B cell (primary cell): ENCODE data around the gene CCR3. TPM values are rescaled to one million over a fixed set of nuclear protein-coding genes. Genes with fewer than 3 reads are reported as not detected.

Experiments
- ATAC-seq: fragments of 200-7000 bp; cut with Tn5 transposase; one replicate; pipeline ENCODE4 v1.10.0; 2021; ENCODE audit warnings: low read depth, mild to moderate bottlenecking, moderate number of reproducible peaks, moderate library complexity
- CTCF ChIA-PET: fragments of 350-600 bp; sonication (Branson Sonifier 250); formaldehyde crosslinking; loops from one replicate; lab custom pipeline; 2021; ENCODE audit warnings: antibody characterized with exemption, inconsistent platforms; lab: Charles Lee
- POLR2A ChIA-PET: fragments of 350-600 bp; sonication (Branson Sonifier 250); formaldehyde crosslinking; loops from one replicate; lab custom pipeline; 2021; ENCODE audit warnings: antibody characterized with exemption; lab: Charles Lee
- DNase-seq: peaks from one replicate; pipeline ENCODE4 v3.0.0; 2013
- H2AFZ ChIP-seq: 2 replicates; pipeline ENCODE4 v1.6.1; 2012; ENCODE audit warnings: mild to moderate bottlenecking, low read depth, low read length; ENCODE audit not compliant: insufficient read depth, poor library complexity, severe bottlenecking
- H3K27ac ChIP-seq, 2 donors: 1 replicate in 1 of 2; 2 replicates in 1 of 2; pipeline ENCODE4 v1.5.1; 2012 to 2013; ENCODE audit warnings: low read length in 2 of 2, mild to moderate bottlenecking in 2 of 2, moderate library complexity in 1 of 2
- H3K27me3 ChIP-seq, 4 experiments: fragments of 200-600 bp in 1 of 4; sonication (generic) in 1 of 4; replicated peaks in 1 of 4; 1 replicate in 2 of 4; 2 replicates in 2 of 4; pipeline versions ENCODE4 v1.6.1 to v1.7.0; 2013 to 2016; ENCODE audit warnings: low read length in 3 of 4, mild to moderate bottlenecking in 2 of 4, mixed read lengths in 1 of 4, moderate library complexity in 1 of 4; ENCODE audit not compliant: insufficient read depth in 4 of 4, control insufficient read depth in 3 of 4; ENCODE audit errors: control extremely low read depth in 1 of 4
- H3K36me3 ChIP-seq, 2 experiments: replicated peaks in 1 of 2; 1 replicate in 1 of 2; 2 replicates in 1 of 2; pipeline versions ENCODE4 v1.6.1 to v1.7.1; 2013; ENCODE audit warnings: low read length in 1 of 2; ENCODE audit not compliant: insufficient read depth in 2 of 2, control insufficient read depth in 1 of 2; ENCODE audit errors: control extremely low read depth in 1 of 2, extremely low read depth in 1 of 2
- H3K4me1 ChIP-seq, 2 donors: fragments of 200-600 bp in 1 of 2; sonication (generic) in 1 of 2; 1 replicate in 1 of 2; 2 replicates in 1 of 2; pipeline versions ENCODE4 v1.5.1 to v1.6.1; 2013 to 2017; ENCODE audit warnings: low read length in 2 of 2; ENCODE audit not compliant: control insufficient read depth in 2 of 2, insufficient read depth in 2 of 2
- H3K4me2 ChIP-seq: replicated peaks from 2 replicates; pipeline ENCODE3; 2012; ENCODE audit warnings: mild to moderate bottlenecking, low read depth, low read length; ENCODE audit not compliant: poor library complexity, severe bottlenecking
- H3K4me3 ChIP-seq, 5 experiments: fragments of 200-600 bp in 1 of 5; sonication (generic) in 1 of 5; 1 replicate in 3 of 5; 2 replicates in 2 of 5; pipeline versions ENCODE4 v1.5.1 to v1.7.0; 2011 to 2016; ENCODE audit warnings: low read length in 4 of 5, mild to moderate bottlenecking in 4 of 5, low read depth in 2 of 5, control low read depth in 1 of 5, moderate library complexity in 1 of 5; ENCODE audit not compliant: insufficient read depth in 1 of 5; ENCODE audit errors: control extremely low read depth in 1 of 5, extremely low read depth in 1 of 5
- H3K79me2 ChIP-seq: fragments of 200-600 bp; sonication (generic); one replicate; pipeline ENCODE4 v1.6.0; 2016; ENCODE audit warnings: low read length; ENCODE audit not compliant: control insufficient read depth, insufficient read depth
- H3K9ac ChIP-seq: fragments of 200-600 bp; sonication (generic); 2 replicates; pipeline ENCODE4 v1.6.1; 2017; ENCODE audit warnings: mild to moderate bottlenecking, low read length, moderate library complexity
- H3K9me3 ChIP-seq, 3 donors: one replicate each; pipeline versions ENCODE4 v1.6.1 to v1.7.1; 2013; ENCODE audit warnings: low read length in 2 of 3; ENCODE audit not compliant: control insufficient read depth in 2 of 3, insufficient read depth in 1 of 3; ENCODE audit errors: control extremely low read depth in 1 of 3
- H4K20me1 ChIP-seq: 2 replicates; pipeline ENCODE4 v1.6.0; 2012; ENCODE audit warnings: mild to moderate bottlenecking, low read length; ENCODE audit not compliant: insufficient read depth, control insufficient read depth, poor library complexity, severe bottlenecking
- H3K27ac Mint-ChIP-seq: one replicate; pipeline ENCODE4 v1.8.0; 2021; ENCODE audit warnings: mixed read lengths
- H3K27me3 Mint-ChIP-seq: one replicate; pipeline ENCODE4 v1.8.0; 2021; ENCODE audit warnings: mixed read lengths
- H3K4me1 Mint-ChIP-seq: one replicate; pipeline ENCODE4 v1.8.0; 2021; ENCODE audit warnings: mixed read lengths
- H3K4me3 Mint-ChIP-seq: one replicate; pipeline ENCODE4 v1.8.0; 2021; ENCODE audit warnings: mixed read lengths
- H3K9me3 Mint-ChIP-seq: one replicate; pipeline ENCODE4 v1.8.0; 2022; ENCODE audit warnings: mixed read lengths; ENCODE audit not compliant: insufficient read depth
- CTCF ChIP-seq: fragments of 200-600 bp; IDR thresholded peaks from one replicate; pipeline ENCODE4 v1.8.0; 2022; ENCODE audit warnings: antibody characterized with exemption, mild to moderate bottlenecking
- EZH2 ChIP-seq: IDR thresholded peaks from 2 replicates; pipeline ENCODE4 v1.6.1; 2012; ENCODE audit warnings: borderline replicate concordance, low read depth, mild to moderate bottlenecking, moderate library complexity, low read length; ENCODE audit not compliant: insufficient read depth, poor library complexity, severe bottlenecking
- WGBS: methylation state at CpG from one replicate; pipeline ENCODE4 v1.1.5; 2013; ENCODE audit warnings: missing lambda C conversion rate; ENCODE audit not compliant: insufficient coverage; 5-methylcytosine and 5-hydroxymethylcytosine counted together
- intact Hi-C: fragments of 100-400 bp; cut with micrococcal nuclease; formaldehyde crosslinking; loops from one replicate; pipeline ENCODE4 v1.10.0; 2022
- polyA plus RNA-seq: library from polyadenylated mRNA; depleted of rRNA; stranded (reverse); fragments of >200 nt; gene quantifications from 2 replicates; pipeline ENCODE4 v1.2.3, GENCODE V29; 2012
- total RNA-seq, 2 donors: library from RNA; stranded (reverse); fragments of 120-200 nt in 1 of 2; gene quantifications; 1 replicate in 1 of 2; 2 replicates in 1 of 2; pipeline versions ENCODE4 v1.2.3 to v1.2.4, GENCODE V29; 2013 to 2022

The CCR3 gene
- total and polyA plus RNA-seq, 2 donors (not counting 1 experiment from before 2014, with no cell fraction given) = 0.19 TPM; not detected in 1

GRCh38 chr3:46272028-46272451 lies 29.8 kb downstream of the CCR3 start:
- WGBS = 100% methylated on average over 3 of the region's 4 CpGs
- Histone ChIP-seq H3K36me3 (no peaks in the 10 kb centered on the region), H3K4me2 (no peak overlapping the region), H2AFZ (no peak overlapping the region), H3K9ac (no peak overlapping the region), H3K27me3 (peaks cover 0 to 5% (median 0%) of the 10 kb centered on the region in 4 experiments), H3K27ac (no peak overlapping the region), H3K79me2 (no peaks in the 10 kb centered on the region), H3K4me1 (peaks cover 5 to 7% of the 10 kb centered on the region in 2 donors), H4K20me1 (no peaks in the 10 kb centered on the region), H3K4me3 (no peak overlapping the region), H3K9me3 (no peaks in the 10 kb centered on the region)
- CTCF ChIA-PET = interaction anchor here (5.9 kb wide), 1 partner anchor 98 kb away, joined by 160 read pairs; the partner anchor contains the start of gene CCR5
- Mint-ChIP-seq H3K27ac (no peak overlapping the region), H3K4me1 (peaks cover 8% of the 10 kb centered on the region), H3K9me3 (no peaks in the 10 kb centered on the region), H3K27me3 (peaks cover 18% of the 10 kb centered on the region), H3K4me3 (no peak overlapping the region)
- intact Hi-C loops = no loop called here
- no peak for DNase-seq
- no peak for ATAC-seq
- POLR2A ChIA-PET = no interaction called here
- no peak for TF ChIP-seq EZH2
- no peak for TF ChIP-seq CTCF

- CTCF ChIA-PET = interaction anchor here (0.6 to 5.9 kb wide), 45 partner anchors 9 to 353 kb away, joined by 3 to 160 read pairs (median 4); partner anchors contain the start of gene CCR5
- H3K4me3 Mint-ChIP-seq = no peak overlapping the region
- H3K27me3 ChIP-seq = no peaks in the 10 kb centered on the region
- H3K4me2 ChIP-seq = no peak overlapping the region
- POLR2A ChIA-PET = no interaction called here
- ATAC-seq (peak; percentile 93), DNase-seq (peak; percentile 79)
- H3K4me3 ChIP-seq = no peak overlapping the region
- H3K9me3 Mint-ChIP-seq = peaks cover 3% of the 10 kb centered on the region
- H3K4me1 ChIP-seq = peaks cover 5 to 7% of the 10 kb centered on the region in 2 donors
- 51% methylated on average over 8 of the region's 9 CpGs for WGBS
- intact Hi-C loops = loop anchor here (1.0 to 5.0 kb wide), 6 partner anchors 92 to 282 kb away; no protein-coding TSS in a partner anchor
- peaks cover 0 to 6% (median 4%) of the 10 kb centered on the region in 3 donors for H3K9me3 ChIP-seq
- H4K20me1 ChIP-seq = no peaks in the 10 kb centered on the region
- H3K36me3 ChIP-seq = no peaks in the 10 kb centered on the region
- H3K4me1 Mint-ChIP-seq = peaks cover 11% of the 10 kb centered on the region
- no peak overlapping the region for H3K9ac ChIP-seq
- H3K27ac Mint-ChIP-seq = no peak overlapping the region
- no peak overlapping the region for H2AFZ ChIP-seq
- TF ChIP-seq CTCF = peak; percentile 89
- TF ChIP-seq EZH2 = no peak
- H3K79me2 ChIP-seq = no peaks in the 10 kb centered on the region
- no peak overlapping the region for H3K27ac ChIP-seq
- H3K27me3 Mint-ChIP-seq = no peaks in the 10 kb centered on the region
Observed at GRCh38 chr3:46276497-46277099, 34.3 kb downstream of the CCR3 start.
